Endothelial cell of umbilical vein (primary cell): ENCODE data around the gene C9orf153. TPM values are rescaled to one million over a fixed set of nuclear protein-coding genes. Genes with fewer than 3 reads are reported as not detected.

Experiments
- BruUV-seq: library from RNA; stranded (reverse); fragments of 400-500 nt; replicated peaks from 2 replicates; lab custom pipeline; 2021; lab: Mats Ljungman, UMichigan
- CTCF ChIA-PET: fragments of 300-600, 350-600 bp; sonication (Branson Sonifier 250); formaldehyde crosslinking; loops from one replicate; lab custom pipeline; 2021; ENCODE audit warnings: antibody characterized with exemption, inconsistent platforms; lab: Charles Lee
- POLR2A ChIA-PET: fragments of 300-600, 350-600 bp; sonication (Branson Sonifier 250); formaldehyde crosslinking; loops from one replicate; lab custom pipeline; 2021; ENCODE audit warnings: antibody characterized with exemption, inconsistent platforms; lab: Charles Lee
- DNase-seq: peaks from one replicate; pipeline ENCODE4 v3.0.0-alpha.2; 2011; ENCODE audit warnings: low read depth, low spot score
- FAIRE-seq: peaks from 2 replicates; lab custom pipeline; 2011; peaks lifted over from hg19 to GRCh38; lab: Jason Lieb, UNC
- H2AFZ ChIP-seq: 2 replicates; pipeline ENCODE4 v1.6.0; 2012; ENCODE audit warnings: low read depth, low read length, control low read depth, inconsistent platforms
- H3K27ac ChIP-seq: 2 replicates; pipeline ENCODE4 v1.5.1; 2011; ENCODE audit warnings: low read depth, mild to moderate bottlenecking, control low read depth, low read length, moderate library complexity; ENCODE audit not compliant: insufficient read depth
- H3K27me3 ChIP-seq, 2 experiments: 2 replicates each; pipeline versions ENCODE4 v1.6.0 to v1.6.1; 2011; ENCODE audit warnings: low read length in 2 of 2, mixed read lengths in 1 of 2; ENCODE audit not compliant: control insufficient read depth in 2 of 2, insufficient read depth in 2 of 2
- H3K36me3 ChIP-seq, 2 experiments: 2 replicates in 1 of 2; 3 replicates in 1 of 2; pipeline ENCODE4 v1.5.1; 2011; ENCODE audit warnings: low read length in 2 of 2, mild to moderate bottlenecking in 1 of 2, moderate library complexity in 1 of 2; ENCODE audit not compliant: control insufficient read depth in 2 of 2, insufficient read depth in 2 of 2; ENCODE audit errors: extremely low read depth in 1 of 2
- H3K4me1 ChIP-seq: 3 replicates; pipeline ENCODE4 v1.5.1; 2011; ENCODE audit warnings: mild to moderate bottlenecking, low read length; ENCODE audit not compliant: control insufficient read depth, insufficient read depth; ENCODE audit errors: extremely low read depth
- H3K4me2 ChIP-seq: 2 replicates; pipeline ENCODE4 v1.6.1; 2011; ENCODE audit warnings: low read length, control low read depth, mixed read lengths; ENCODE audit not compliant: insufficient read depth
- H3K4me3 ChIP-seq, 3 experiments: fragments of 200-600 bp in 1 of 3; sonication (generic), shearing (Covaris generic) in 1 of 3; replicated peaks in 1 of 3; 2 replicates each; pipeline ENCODE4 v1.5.1; 2011 to 2016; ENCODE audit warnings: control low read depth in 3 of 3, low read length in 3 of 3, mild to moderate bottlenecking in 2 of 3, inconsistent platforms in 1 of 3, low read depth in 1 of 3, moderate library complexity in 1 of 3; ENCODE audit not compliant: insufficient read depth in 1 of 3
- H3K79me2 ChIP-seq: 2 replicates; pipeline ENCODE4 v1.6.0; 2012; ENCODE audit warnings: low read length, inconsistent platforms; ENCODE audit not compliant: control insufficient read depth, insufficient read depth
- H3K9ac ChIP-seq: replicated peaks from 2 replicates; pipeline ENCODE3; 2011; ENCODE audit warnings: low read length, control low read depth; ENCODE audit not compliant: insufficient read depth; ENCODE audit errors: extremely low read depth
- H3K9me1 ChIP-seq: replicated peaks from 3 replicates; pipeline ENCODE4 v1.6.0; 2011; ENCODE audit warnings: mild to moderate bottlenecking, low read length; ENCODE audit not compliant: control insufficient read depth, insufficient read depth; ENCODE audit errors: extremely low read depth
- H3K9me3 ChIP-seq: replicated peaks from 2 replicates; pipeline ENCODE4 v1.5.1; 2012; ENCODE audit warnings: low read length, inconsistent platforms; ENCODE audit not compliant: control insufficient read depth, insufficient read depth
- H4K20me1 ChIP-seq: replicated peaks from 2 replicates; pipeline ENCODE3; 2011; ENCODE audit warnings: mild to moderate bottlenecking, low read length; ENCODE audit not compliant: control insufficient read depth, insufficient read depth; ENCODE audit errors: extremely low read depth
- CTCF ChIP-seq, 2 donors: IDR thresholded peaks; 1 replicate in 1 of 2; 2 replicates in 1 of 2; pipeline ENCODE4 v1.5.1; 2011; ENCODE audit warnings: low read length in 2 of 2, mild to moderate bottlenecking in 2 of 2, moderate library complexity in 2 of 2, control low read depth in 1 of 2, inconsistent platforms in 1 of 2, low read depth in 1 of 2; ENCODE audit not compliant: insufficient read depth in 1 of 2; ENCODE audit errors: extremely low read depth in 1 of 2
- EZH2 ChIP-seq: IDR thresholded peaks from 2 replicates; pipeline ENCODE4 v1.6.1; 2012; ENCODE audit warnings: borderline replicate concordance, low read depth, mild to moderate bottlenecking, moderate library complexity, low read length, inconsistent platforms; ENCODE audit not compliant: severe bottlenecking
- FOS ChIP-seq: IDR thresholded peaks from 2 replicates; pipeline ENCODE4 v1.6.1; 2011; ENCODE audit warnings: mild to moderate bottlenecking, low read length, moderate library complexity, borderline replicate concordance; ENCODE audit not compliant: insufficient read depth
- GATA2 ChIP-seq: IDR thresholded peaks from 2 replicates; pipeline ENCODE4 v1.7.0; 2011; ENCODE audit warnings: low read depth, mild to moderate bottlenecking, moderate library complexity, mixed read lengths, low read length; ENCODE audit not compliant: insufficient read length, insufficient read depth
- JUN ChIP-seq: IDR thresholded peaks from 2 replicates; pipeline ENCODE4 v1.6.1; 2011; ENCODE audit warnings: borderline replicate concordance, low read depth; ENCODE audit not compliant: insufficient read length, insufficient read depth
- MAX ChIP-seq: IDR thresholded peaks from 2 replicates; pipeline ENCODE4 v1.6.1; 2011; ENCODE audit not compliant: insufficient read depth, insufficient read length
- MYC ChIP-seq: IDR thresholded peaks from one replicate; pipeline ENCODE4 v1.6.1; 2011; ENCODE audit warnings: mild to moderate bottlenecking, low read depth, low read length
- POLR2A ChIP-seq: IDR thresholded peaks from 2 replicates; pipeline ENCODE4 v1.6.1; 2012; ENCODE audit warnings: low read depth, mild to moderate bottlenecking, control low read depth, low read length
- POLR2AphosphoS5 ChIP-seq: IDR thresholded peaks from 2 replicates; pipeline ENCODE4 v1.6.1; 2012; ENCODE audit warnings: low read depth, mild to moderate bottlenecking, control low read depth, low read length, moderate library complexity; ENCODE audit not compliant: insufficient read depth
- dilution Hi-C: fragments of 300-500 bp; cut with MboI; formaldehyde crosslinking; loops from one replicate; pipeline ENCODE4 v1.15.0; 2019; ENCODE audit warnings: low sequenced_read_pairs; ENCODE audit not compliant: extremely low pct_ligation_motif_present
- intact Hi-C: fragments of 100-400 bp; cut with micrococcal nuclease; formaldehyde crosslinking; loops from one replicate; pipeline ENCODE4 v1.10.0; 2022
- polyA plus RNA-seq, 4 experiments: library from polyadenylated mRNA; depleted of rRNA in 3 of 4; stranded (reverse) in 3 of 4; unstranded in 1 of 4; fragments of >200 nt; gene quantifications; 2 replicates each; pipeline versions ENCODE4 v1.2.1 to v1.2.3, GENCODE V29; 2011 to 2012; ENCODE audit warnings: missing spikeins in 1 of 4
- total RNA-seq: library from RNA; stranded (reverse); gene quantifications from 2 replicates; pipeline ENCODE4 v1.2.3, GENCODE V29; 2021

The C9orf153 gene
- total and polyA plus RNA-seq, 2 donors (not counting 3 experiments of a cell fraction or from before 2014, with no cell fraction given), result 0.66 TPM; not detected in 1

- H3K9me1 ChIP-seq, result no peaks in the 10 kb centered on the region
- no peak for FAIRE-seq
- H3K9me3 ChIP-seq, result no peaks in the 10 kb centered on the region
- H2AFZ ChIP-seq, result no peak overlapping the region
- H3K27ac ChIP-seq, result no peak overlapping the region
- no peak overlapping the region for H3K9ac ChIP-seq
- H3K4me1 ChIP-seq, result peaks cover 11% of the 10 kb centered on the region
- TF ChIP-seq POLR2A, result no peak
- TF ChIP-seq EZH2, result no peak
- no peak for TF ChIP-seq POLR2AphosphoS5
- TF ChIP-seq CTCF (IDR thresholded peaks at IDR 0.05; ENCODE audit: extremely low read depth in 1 of 2, insufficient read depth in 1 of 2, low read depth in 1 of 2, low read length in 2 of 2), result no peak
- no peak for TF ChIP-seq GATA2
- no peak for TF ChIP-seq MYC
- no peak for TF ChIP-seq MAX
- no peak for TF ChIP-seq JUN
- no peak for TF ChIP-seq FOS
- peaks cover 50% of the 10 kb centered on the region for H3K79me2 ChIP-seq
- no peak overlapping the region for H3K4me2 ChIP-seq
- H3K4me3 ChIP-seq, result no peak overlapping the region
- CTCF ChIA-PET, result no interaction called here
- H4K20me1 ChIP-seq, result no peaks in the 10 kb centered on the region
- POLR2A ChIA-PET, result no interaction called here
- no peak for DNase-seq
- intact Hi-C loops, result loop anchor here (5.0 kb wide), 2 partner anchors 178 to 338 kb away; partner anchors contain the start of gene NAA35
- H3K27me3 ChIP-seq, result no peaks in the 10 kb centered on the region
- dilution Hi-C loops, result no loop called here
- no TSS peak for BruUV-seq
- H3K36me3 ChIP-seq, result no peaks in the 10 kb centered on the region
Observed at GRCh38 chr9:86279839-86280238, 20.4 kb upstream of the C9orf153 start.
